GM10248 (cell line): ENCODE measurements around the gene NKX1-1.
"Not testable (repeated sequence)": the region's sequence is repeated elsewhere in the genome, so short reads cannot be mapped to it uniquely, and the experiment has no call there.

Source experiments
- CTCF ChIA-PET: fragments of 300-600 bp; sonication (Branson Sonifier 250); formaldehyde crosslinking; extraction: SDS; loops from one replicate; lab custom pipeline; 2021; ENCODE audit warnings: antibody characterized with exemption; lab: Yijun Ruan, JAX
- POLR2A ChIA-PET: fragments of 350-650 bp; sonication (Branson Sonifier 250); formaldehyde crosslinking; extraction: SDS; loops from one replicate; lab custom pipeline; 2020; ENCODE audit warnings: antibody characterized with exemption; lab: Yijun Ruan, JAX
- DNase-seq: peaks from one replicate; pipeline ENCODE4 v3.0.0; 2012; ENCODE audit errors: extremely low spot score
- CTCF ChIP-seq: IDR thresholded peaks from 2 replicates; pipeline ENCODE4 v1.5.1; 2012; ENCODE audit warnings: mild to moderate bottlenecking, low read depth; ENCODE audit errors: extremely low read depth, missing control alignments, control extremely low read depth

Gene NKX1-1

GRCh38 chr4:1449475-1449832, 43.2 kb upstream of the NKX1-1 start:
- DNase-seq = no peak
- no peak for TF ChIP-seq CTCF
- CTCF ChIA-PET = no interaction called here
- POLR2A ChIA-PET = no interaction called here

- CTCF ChIA-PET = no interaction called here
- no peak for DNase-seq
- POLR2A ChIA-PET = no interaction called here
- TF ChIP-seq CTCF = no peak
Observed at GRCh38 chr4:1448589-1449420, 42.6 kb upstream of the NKX1-1 start.

GRCh38 chr4:1447676-1448588, 41.7 kb upstream of the NKX1-1 start:
- POLR2A ChIA-PET = no interaction called here

GRCh38 chr4:1446502-1447386, 40.5 kb upstream of the NKX1-1 start:
- CTCF ChIA-PET = no interaction called here
- no peak for DNase-seq
- no peak for TF ChIP-seq CTCF
- POLR2A ChIA-PET = no interaction called here

More at GRCh38 chr4:1447676-1448588, 41.7 kb upstream of the NKX1-1 start:
- TF ChIP-seq CTCF = no peak
- CTCF ChIA-PET = no interaction called here
- DNase-seq = no peak

GRCh38 chr4:1445716-1446445, 39.6 kb upstream of the NKX1-1 start:
- no peak for DNase-seq
- ChIA-PET POLR2A (no interaction called here), CTCF (no interaction called here)
- no peak for TF ChIP-seq CTCF

GRCh38 chr4:1443688-1444172, 37.5 kb upstream of the NKX1-1 start:
- POLR2A ChIA-PET, CTCF ChIA-PET, DNase-seq: not testable (repeated sequence)
